H9 (cell line): Measurements from ENCODE around the gene YPEL5. TPM values are rescaled to one million over a fixed set of nuclear protein-coding genes. Genes with fewer than 3 reads are reported as not detected.

ENCODE experiments used
- DNase-seq: peaks from one replicate; pipeline ENCODE4 v3.0.0-alpha.2; 2017
- H2AFZ ChIP-seq: one replicate; pipeline ENCODE4 v1.6.1; 2013; ENCODE audit warnings: mild to moderate bottlenecking, low read length, control low read depth, moderate library complexity
- H2AK5ac ChIP-seq: 2 replicates; pipeline ENCODE4 v1.6.1; 2013; ENCODE audit warnings: low read length, control low read depth, mixed read lengths; ENCODE audit not compliant: insufficient read length
- H2BK120ac ChIP-seq: one replicate; pipeline ENCODE4 v1.6.1; 2013; ENCODE audit warnings: low read depth, mild to moderate bottlenecking, low read length, control low read depth, inconsistent platforms; ENCODE audit not compliant: poor library complexity, severe bottlenecking
- H2BK12ac ChIP-seq: 2 replicates; pipeline ENCODE4 v1.6.1; 2013; ENCODE audit warnings: low read length, control low read depth, mixed read lengths, low read depth; ENCODE audit not compliant: insufficient read length
- H2BK15ac ChIP-seq: 2 replicates; pipeline ENCODE4 v1.6.1; 2013; ENCODE audit warnings: low read depth, low read length, control low read depth
- H2BK20ac ChIP-seq: one replicate; pipeline ENCODE4 v1.6.1; 2013; ENCODE audit warnings: low read depth, mild to moderate bottlenecking, low read length, control low read depth, inconsistent platforms; ENCODE audit not compliant: poor library complexity, severe bottlenecking
- H2BK5ac ChIP-seq: 2 replicates; pipeline ENCODE4 v1.6.1; 2013; ENCODE audit warnings: low read length, control low read depth, mixed read lengths; ENCODE audit not compliant: insufficient read length
- H3K14ac ChIP-seq: 2 replicates; pipeline ENCODE4 v1.6.1; 2013; ENCODE audit warnings: low read length, control low read depth; ENCODE audit not compliant: insufficient read depth
- H3K18ac ChIP-seq: 2 replicates; pipeline ENCODE4 v1.6.1; 2013; ENCODE audit warnings: low read depth, mild to moderate bottlenecking, mixed read lengths, low read length, control low read depth; ENCODE audit not compliant: insufficient read length
- H3K23ac ChIP-seq: 2 replicates; pipeline ENCODE4 v1.6.1; 2013; ENCODE audit warnings: low read length, control low read depth, mixed read lengths, low read depth; ENCODE audit not compliant: insufficient read length
- H3K23me2 ChIP-seq: 2 replicates; pipeline ENCODE4 v1.6.1; 2013; ENCODE audit warnings: low read depth, mild to moderate bottlenecking, mixed read lengths, low read length, control low read depth; ENCODE audit not compliant: insufficient read length, poor library complexity, severe bottlenecking
- H3K27ac ChIP-seq: 2 replicates; pipeline ENCODE4 v1.5.1; 2013; ENCODE audit warnings: low read length, control low read depth, mixed read lengths, low read depth; ENCODE audit not compliant: insufficient read length
- H3K27me3 ChIP-seq: 2 replicates; pipeline ENCODE4 v1.6.1; 2013; ENCODE audit warnings: low read length, control low read depth, inconsistent platforms; ENCODE audit not compliant: insufficient read depth
- H3K4ac ChIP-seq: 2 replicates; pipeline ENCODE4 v1.6.1; 2013; ENCODE audit warnings: low read depth, mild to moderate bottlenecking, control low read depth, inconsistent platforms, low read length, moderate library complexity
- H3K4me1 ChIP-seq: 2 replicates; pipeline ENCODE4 v1.6.1; 2013; ENCODE audit warnings: low read length, control low read depth, inconsistent platforms; ENCODE audit not compliant: insufficient read depth
- H3K4me2 ChIP-seq: 2 replicates; pipeline ENCODE4 v1.6.1; 2013; ENCODE audit warnings: low read length, control low read depth, mixed read lengths; ENCODE audit not compliant: insufficient read length, insufficient read depth
- H3K56ac ChIP-seq: 2 replicates; pipeline ENCODE4 v1.6.1; 2013; ENCODE audit warnings: low read depth, mild to moderate bottlenecking, mixed read lengths, low read length, control low read depth; ENCODE audit not compliant: insufficient read length
- H3K79me1 ChIP-seq: 2 replicates; pipeline ENCODE4 v1.6.1; 2013; ENCODE audit warnings: low read depth, mild to moderate bottlenecking, moderate library complexity, low read length, control low read depth, inconsistent platforms; ENCODE audit not compliant: insufficient read depth, poor library complexity, severe bottlenecking
- H3K79me2 ChIP-seq: 2 replicates; pipeline ENCODE4 v1.6.1; 2013; ENCODE audit warnings: low read length, control low read depth, inconsistent platforms; ENCODE audit not compliant: insufficient read depth
- H3K9ac ChIP-seq: 2 replicates; pipeline ENCODE4 v1.6.1; 2013; ENCODE audit warnings: low read length, control low read depth, mixed read lengths; ENCODE audit not compliant: insufficient read length; ENCODE audit errors: extremely low read depth
- H3K9me3 ChIP-seq: one replicate; pipeline ENCODE4 v1.6.1; 2013; ENCODE audit warnings: low read depth, low read length, inconsistent platforms; ENCODE audit not compliant: control insufficient read depth
- H3T11ph ChIP-seq: one replicate; pipeline ENCODE4 v1.6.1; 2013; ENCODE audit warnings: mild to moderate bottlenecking, low read length, control low read depth, inconsistent platforms
- H4K20me1 ChIP-seq: one replicate; pipeline ENCODE4 v1.6.1; 2013; ENCODE audit not compliant: control insufficient read depth, insufficient read length, insufficient read depth
- H4K5ac ChIP-seq: 2 replicates; pipeline ENCODE4 v1.6.1; 2013; ENCODE audit warnings: low read depth, mild to moderate bottlenecking, mixed read lengths, low read length, control low read depth; ENCODE audit not compliant: insufficient read length
- H4K8ac ChIP-seq: replicated peaks from 2 replicates; pipeline ENCODE4 v1.6.1; 2013; ENCODE audit warnings: low read length, control low read depth, mixed read lengths, low read depth; ENCODE audit not compliant: insufficient read length
- H4K91ac ChIP-seq: 2 replicates; pipeline ENCODE4 v1.6.1; 2013; ENCODE audit warnings: low read depth, mild to moderate bottlenecking, moderate library complexity, mixed read lengths, low read length, control low read depth; ENCODE audit not compliant: insufficient read length
- H3K27ac Mint-ChIP-seq, 3 experiments: 2 replicates in 2 of 3; 3 replicates in 1 of 3; pipeline ENCODE4 v1.8.0; 2020 to 2021; ENCODE audit warnings: mixed read lengths in 3 of 3, mild to moderate bottlenecking in 1 of 3, moderate library complexity in 1 of 3
- H3K27me3 Mint-ChIP-seq: 2 replicates; pipeline ENCODE4 v1.8.0; 2021; ENCODE audit warnings: low read depth, mild to moderate bottlenecking, moderate library complexity, mixed read lengths
- H3K36me3 Mint-ChIP-seq, 3 experiments: 2 replicates in 2 of 3; 3 replicates in 1 of 3; pipeline ENCODE4 v1.8.0; 2020 to 2021; ENCODE audit warnings: low read depth in 3 of 3, mixed read lengths in 3 of 3; ENCODE audit not compliant: insufficient read depth in 1 of 3
- H3K4me1 Mint-ChIP-seq, 2 experiments: 2 replicates each; pipeline ENCODE4 v1.8.0; 2020; ENCODE audit warnings: mixed read lengths in 2 of 2
- H3K4me3 Mint-ChIP-seq, 2 experiments: 2 replicates in 1 of 2; 3 replicates in 1 of 2; pipeline ENCODE4 v1.8.0; 2020 to 2021; ENCODE audit warnings: mild to moderate bottlenecking in 2 of 2, mixed read lengths in 2 of 2, moderate library complexity in 1 of 2
- H3K9me3 Mint-ChIP-seq, 2 experiments: 2 replicates in 1 of 2; 3 replicates in 1 of 2; pipeline ENCODE4 v1.8.0; 2020; ENCODE audit warnings: mild to moderate bottlenecking in 2 of 2, mixed read lengths in 2 of 2, moderate library complexity in 1 of 2
- WGBS: extraction: QIAGEN DNeasy Blood & Tissue Kit; methylation state at CpG from one replicate; pipeline ENCODE4 v1.1.7; 2013; ENCODE audit warnings: missing lambda C conversion rate, low lambda C conversion rate, mixed read lengths; ENCODE audit not compliant: insufficient read length; ENCODE audit errors: extremely low coverage; 5-methylcytosine and 5-hydroxymethylcytosine counted together
- total RNA-seq: library from RNA; stranded (reverse); gene quantifications from 2 replicates; pipeline ENCODE4 v1.2.1, GENCODE V29; 2021
- TF ChIP-seq, protein P1 (sequence below): fragments of 200-600 bp; sonication (generic); conservative IDR thresholded peaks from 3 replicates; pipeline ENCODE4 v1.8.0; 2021; ENCODE audit warnings: antibody characterized with exemption, mild to moderate bottlenecking

The YPEL5 gene
- total RNA-seq, 1 experiment from 2014 or later = 28.5 TPM

DNA sequence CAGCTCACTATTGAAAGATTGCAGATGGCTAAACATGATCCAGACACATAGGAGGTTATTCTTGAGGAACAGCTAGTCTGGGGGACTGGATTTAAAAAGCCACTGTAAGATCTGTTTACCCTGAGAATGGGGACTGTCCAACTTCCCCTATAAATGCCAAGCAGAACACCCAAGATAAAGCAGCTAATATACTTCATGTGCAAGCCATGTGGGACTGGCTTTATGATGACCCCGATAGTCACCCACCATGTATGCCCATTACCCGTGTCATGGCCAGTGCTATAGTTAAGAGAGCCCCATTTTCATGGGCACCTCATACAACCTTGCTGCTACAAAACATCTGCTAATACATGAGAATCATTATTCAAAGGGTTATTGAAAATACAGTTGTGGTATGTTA, 16.0 kb downstream of the YPEL5 start:
- no peak overlapping the region for H4K8ac ChIP-seq
- H3K23ac ChIP-seq = no peak overlapping the region
- no CpG with 5 or more reads among the region's 2 CpGs for WGBS
- no peak overlapping the region for H2BK20ac ChIP-seq
- no peak overlapping the region for H3K9ac ChIP-seq
- no peak overlapping the region for H2BK120ac ChIP-seq
- no peak overlapping the region for H3K56ac ChIP-seq
- H2AFZ ChIP-seq = no peak overlapping the region
- DNase-seq = no peak
- no peaks in the 10 kb centered on the region for H3K23me2 ChIP-seq
- Mint-ChIP-seq H3K27me3 (no peaks in the 10 kb centered on the region), H3K27ac (no peak overlapping the region), H3K4me3 (no peak overlapping the region), H3K9me3 (no peaks in the 10 kb centered on the region), H3K36me3 (peaks cover 8 to 23% (median 21%) of the 10 kb centered on the region in 3 experiments; a peak in 6 of 7 replicates), H3K4me1 (peaks cover 12 to 15% of the 10 kb centered on the region in 2 experiments)
- H3K4me1 ChIP-seq = no peaks in the 10 kb centered on the region
- no peaks in the 10 kb centered on the region for H3K79me2 ChIP-seq
- H3T11ph ChIP-seq = no peak overlapping the region
- no peak overlapping the region for H3K27ac ChIP-seq
- no peak overlapping the region for H3K14ac ChIP-seq
- no peak overlapping the region for H2BK15ac ChIP-seq
- H3K79me1 ChIP-seq = no peaks in the 10 kb centered on the region
- no peak overlapping the region for H4K5ac ChIP-seq
- H2BK12ac ChIP-seq = no peak overlapping the region
- H2BK5ac ChIP-seq = no peak overlapping the region
- H3K27me3 ChIP-seq = no peaks in the 10 kb centered on the region
- H4K91ac ChIP-seq = no peak overlapping the region
- no peak overlapping the region for H3K18ac ChIP-seq
- no peaks in the 10 kb centered on the region for H4K20me1 ChIP-seq
- H3K4ac ChIP-seq = no peak overlapping the region
- TF ChIP-seq, protein P1, sequence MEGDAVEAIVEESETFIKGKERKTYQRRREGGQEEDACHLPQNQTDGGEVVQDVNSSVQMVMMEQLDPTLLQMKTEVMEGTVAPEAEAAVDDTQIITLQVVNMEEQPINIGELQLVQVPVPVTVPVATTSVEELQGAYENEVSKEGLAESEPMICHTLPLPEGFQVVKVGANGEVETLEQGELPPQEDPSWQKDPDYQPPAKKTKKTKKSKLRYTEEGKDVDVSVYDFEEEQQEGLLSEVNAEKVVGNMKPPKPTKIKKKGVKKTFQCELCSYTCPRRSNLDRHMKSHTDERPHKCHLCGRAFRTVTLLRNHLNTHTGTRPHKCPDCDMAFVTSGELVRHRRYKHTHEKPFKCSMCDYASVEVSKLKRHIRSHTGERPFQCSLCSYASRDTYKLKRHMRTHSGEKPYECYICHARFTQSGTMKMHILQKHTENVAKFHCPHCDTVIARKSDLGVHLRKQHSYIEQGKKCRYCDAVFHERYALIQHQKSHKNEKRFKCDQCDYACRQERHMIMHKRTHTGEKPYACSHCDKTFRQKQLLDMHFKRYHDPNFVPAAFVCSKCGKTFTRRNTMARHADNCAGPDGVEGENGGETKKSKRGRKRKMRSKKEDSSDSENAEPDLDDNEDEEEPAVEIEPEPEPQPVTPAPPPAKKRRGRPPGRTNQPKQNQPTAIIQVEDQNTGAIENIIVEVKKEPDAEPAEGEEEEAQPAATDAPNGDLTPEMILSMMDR = no peak
- no peak overlapping the region for H2AK5ac ChIP-seq
- no peak overlapping the region for H3K4me2 ChIP-seq
- H3K9me3 ChIP-seq = no peaks in the 10 kb centered on the region
